Measurements from ENCODE around the gene BHLHA9. TPM values are rescaled to one million over a fixed set of nuclear protein-coding genes. Genes with fewer than 3 reads are reported as not detected.

BHLHA9 gene
- total and polyA plus RNA-seq, 9 of the 15 experiments (the other 6 are each of a cell fraction or from before 2014, with no cell fraction given): not detected

- Histone ChIP-seq H3K9me1 (ENCODE audit: control insufficient read depth, insufficient read depth, low read length) (no peaks in the 10 kb centered on the region), H3K4me1 (replicated peaks in 1 of 2; ENCODE audit: control insufficient read depth in 2 of 2, insufficient read depth in 2 of 2, low read length in 2 of 2) (peaks cover 0 to 22% of the 10 kb centered on the region in 2 experiments; a peak in 2 of 5 replicates), H2AFZ (ENCODE audit: low read depth, low read length) (no peak overlapping the region), H3K4me3 (no peak overlapping the region), H3K36me3 (ENCODE audit: control insufficient read depth, insufficient read depth, low read length) (no peaks in the 10 kb centered on the region), H3K9me3 (replicated peaks; ENCODE audit: control insufficient read depth, insufficient read depth, low read depth, low read length) (no peaks in the 10 kb centered on the region), H3K79me2 (ENCODE audit: control insufficient read depth, insufficient read depth, low read length) (no peaks in the 10 kb centered on the region), H3K27me3 (ENCODE audit: control insufficient read depth in 2 of 2, insufficient read depth in 2 of 2, low read length in 2 of 2) (peaks cover 0 to 26% of the 10 kb centered on the region in 2 experiments; a peak in 2 of 5 replicates), H4K20me1 (replicated peaks; ENCODE audit: control insufficient read depth, insufficient read depth, low read length) (no peaks in the 10 kb centered on the region), H3K4me2 (ENCODE audit: insufficient read depth, low read length) (no peak overlapping the region), H3K27ac (ENCODE audit: extremely low read depth, low read depth, low read length) (no peak overlapping the region), H3K9ac (ENCODE audit: insufficient read depth in 1 of 2, low read depth in 2 of 2, low read length in 2 of 2) (no peak overlapping the region)
- in situ Hi-C loops (cut with MboI) (no loop called here), intact Hi-C loops (cut with micrococcal nuclease) (no loop called here)
- FAIRE-seq (no peak), ATAC-seq (no peak), DNase-seq (ENCODE audit: extremely low read depth in 1 of 4, low spot score in 3 of 4) (no peak)
- no peak for TF ChIP-seq POLR2A (conservative IDR thresholded peaks at IDR 0.05)
- TF ChIP-seq ZNF140 (CRISPR knock-in tag; IDR thresholded peaks at IDR 0.05): no peak
- TF ChIP-seq ZBED1 (IDR thresholded peaks at IDR 0.05): no peak
- TF ChIP-seq, protein P1, sequence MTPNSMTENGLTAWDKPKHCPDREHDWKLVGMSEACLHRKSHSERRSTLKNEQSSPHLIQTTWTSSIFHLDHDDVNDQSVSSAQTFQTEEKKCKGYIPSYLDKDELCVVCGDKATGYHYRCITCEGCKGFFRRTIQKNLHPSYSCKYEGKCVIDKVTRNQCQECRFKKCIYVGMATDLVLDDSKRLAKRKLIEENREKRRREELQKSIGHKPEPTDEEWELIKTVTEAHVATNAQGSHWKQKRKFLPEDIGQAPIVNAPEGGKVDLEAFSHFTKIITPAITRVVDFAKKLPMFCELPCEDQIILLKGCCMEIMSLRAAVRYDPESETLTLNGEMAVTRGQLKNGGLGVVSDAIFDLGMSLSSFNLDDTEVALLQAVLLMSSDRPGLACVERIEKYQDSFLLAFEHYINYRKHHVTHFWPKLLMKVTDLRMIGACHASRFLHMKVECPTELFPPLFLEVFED (CRISPR knock-in tag; conservative IDR thresholded peaks at IDR 0.05): no peak
- TF ChIP-seq, protein P2, sequence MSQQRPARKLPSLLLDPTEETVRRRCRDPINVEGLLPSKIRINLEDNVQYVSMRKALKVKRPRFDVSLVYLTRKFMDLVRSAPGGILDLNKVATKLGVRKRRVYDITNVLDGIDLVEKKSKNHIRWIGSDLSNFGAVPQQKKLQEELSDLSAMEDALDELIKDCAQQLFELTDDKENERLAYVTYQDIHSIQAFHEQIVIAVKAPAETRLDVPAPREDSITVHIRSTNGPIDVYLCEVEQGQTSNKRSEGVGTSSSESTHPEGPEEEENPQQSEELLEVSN (IDR thresholded peaks at IDR 0.05; ENCODE audit: borderline replicate concordance in 1 of 2, extremely low read depth in 1 of 2, insufficient read depth in 1 of 2, insufficient read length in 1 of 2, low read depth in 1 of 2, low read length in 1 of 2, poor library complexity in 1 of 2, severe bottlenecking in 1 of 2): no peak
- TF ChIP-seq MTA3 (IDR thresholded peaks at IDR 0.05; ENCODE audit: borderline replicate concordance): no peak
- TF ChIP-seq TARDBP (IDR thresholded peaks at IDR 0.05): no peak
- TF ChIP-seq CSDE1 (IDR thresholded peaks at IDR 0.05): no peak
- TF ChIP-seq PRPF4 (IDR thresholded peaks at IDR 0.05; ENCODE audit: insufficient read depth, low read depth, low read length, poor library complexity, severe bottlenecking): no peak
- no peak for TF ChIP-seq HDAC3 (IDR thresholded peaks at IDR 0.05; ENCODE audit: borderline replicate concordance, partially characterized antibody)
- BruUV-seq (replicated peaks): no TSS peak
- ChIA-PET CTCF (ENCODE audit: low intra/inter-chr PET ratio) (no interaction called here), POLR2A (no interaction called here)
- 0% methylated on average over 6 of the region's 11 CpGs for WGBS (ENCODE audit: insufficient coverage, low coverage, missing lambda C conversion rate)
Observed at GRCh38 chr17:1232786-1233185, 37.5 kb upstream of the BHLHA9 start.

Data from K562 (cell line).